NOMO-1 (cell line): ENCODE data around the gene RGS1.
A peak's percentile ranks its signal among the peaks of the same experiment; 100 is the strongest.

Experiments used
- DNase-seq, 2 experiments: peaks; one replicate each; lab custom pipeline; 2025; ENCODE audit not compliant: unreplicated experiment in 2 of 2; lab: John Stamatoyannopoulos, UW

The RGS1 gene

DNA sequence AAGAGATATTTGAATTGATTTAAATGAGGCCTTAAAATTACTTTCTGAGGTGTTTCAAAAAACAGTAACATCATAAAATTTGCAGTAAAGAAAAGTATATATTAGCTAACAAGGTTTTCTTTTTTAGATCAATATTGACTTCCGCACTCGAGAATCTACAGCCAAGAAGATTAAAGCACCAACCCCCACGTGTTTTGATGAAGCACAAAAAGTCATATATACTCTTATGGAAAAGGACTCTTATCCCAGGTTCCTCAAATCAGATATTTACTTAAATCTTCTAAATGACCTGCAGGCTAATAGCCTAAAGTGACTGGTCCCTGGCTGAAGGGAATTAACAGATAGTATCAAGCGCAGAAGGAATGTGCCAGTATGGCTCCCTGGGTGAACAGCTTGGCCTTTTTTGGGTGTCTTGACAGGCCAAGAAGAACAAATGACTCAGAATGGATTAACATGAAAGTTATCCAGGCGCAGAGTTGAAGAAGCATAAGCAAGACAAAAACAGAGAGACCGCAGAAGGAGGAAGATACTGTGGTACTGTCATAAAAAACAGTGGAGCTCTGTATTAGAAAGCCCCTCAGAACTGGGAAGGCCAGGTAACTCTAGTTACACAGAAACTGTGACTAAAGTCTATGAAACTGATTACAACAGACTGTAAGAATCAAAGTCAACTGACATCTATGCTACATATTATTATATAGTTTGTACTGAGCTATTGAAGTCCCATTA lies 3.6 kb downstream of the RGS1 start:
- DNase-seq: no peak

DNA sequence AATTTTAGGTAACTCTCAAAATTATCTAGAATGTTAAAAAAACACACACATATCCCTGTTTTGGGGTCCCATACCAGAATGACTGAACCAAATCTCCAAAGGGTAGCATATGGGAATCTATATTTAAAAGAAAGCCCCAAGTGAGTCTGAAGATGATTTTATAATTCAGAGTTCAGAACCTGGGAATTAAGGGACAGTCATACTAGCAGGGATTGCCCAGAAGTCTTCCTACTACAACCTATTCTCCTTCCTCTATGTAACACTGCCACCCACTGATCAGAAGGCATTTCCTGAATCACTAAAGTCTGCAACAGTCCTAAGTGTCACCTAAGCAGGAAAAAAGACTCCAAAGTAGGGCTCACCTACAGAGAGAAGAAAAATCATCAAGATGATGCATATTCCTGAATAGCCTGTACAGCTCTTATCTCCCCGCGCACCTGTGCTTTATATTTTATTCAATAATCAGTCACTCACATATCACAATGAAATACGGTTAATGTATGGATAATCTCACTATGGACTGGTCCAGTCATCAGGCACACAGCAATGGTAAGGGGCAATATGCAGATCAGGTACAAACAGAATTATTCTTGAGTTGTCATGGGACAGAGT lies 4.9 kb downstream of the RGS1 start:
- DNase-seq: peak in 1 of 2 experiments; percentile 51

DNA sequence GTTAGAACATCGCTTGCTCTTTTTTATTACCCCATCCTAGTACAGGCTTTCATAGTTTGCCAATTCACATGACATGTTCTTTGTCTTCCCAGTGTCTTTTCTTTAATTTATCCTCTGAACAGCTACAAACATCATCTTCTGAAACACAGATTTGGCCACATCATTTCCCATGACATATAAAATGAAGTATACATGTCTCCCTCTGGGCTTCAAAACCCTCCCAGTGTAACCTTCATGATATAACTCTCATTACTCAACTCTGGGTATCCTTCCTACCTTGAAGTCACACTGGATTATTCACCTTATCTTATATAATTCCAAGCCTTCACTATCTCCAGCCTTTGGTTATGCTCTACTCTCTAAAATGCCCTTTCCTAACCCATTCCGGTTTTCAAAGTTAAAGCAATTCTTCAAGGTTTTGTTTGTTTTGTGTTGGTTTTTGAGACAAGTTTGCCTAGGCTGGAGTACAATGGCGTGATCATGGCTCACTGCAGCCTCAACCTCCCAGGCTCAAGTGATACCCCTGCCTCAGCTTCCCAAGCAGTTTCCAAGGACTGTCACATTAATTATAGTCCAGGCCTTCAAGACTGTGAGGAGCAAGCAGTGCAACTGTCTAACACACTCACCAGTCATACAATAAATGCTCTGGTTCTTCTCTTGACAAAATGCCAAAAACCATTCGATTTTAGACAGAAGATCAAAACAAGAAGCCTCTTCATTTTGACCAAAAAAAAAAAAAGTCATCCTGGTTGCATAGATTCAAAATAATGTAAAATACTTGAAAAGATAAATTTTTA lies 5.8 kb downstream of the RGS1 start:
- DNase-seq: no peak

DNA sequence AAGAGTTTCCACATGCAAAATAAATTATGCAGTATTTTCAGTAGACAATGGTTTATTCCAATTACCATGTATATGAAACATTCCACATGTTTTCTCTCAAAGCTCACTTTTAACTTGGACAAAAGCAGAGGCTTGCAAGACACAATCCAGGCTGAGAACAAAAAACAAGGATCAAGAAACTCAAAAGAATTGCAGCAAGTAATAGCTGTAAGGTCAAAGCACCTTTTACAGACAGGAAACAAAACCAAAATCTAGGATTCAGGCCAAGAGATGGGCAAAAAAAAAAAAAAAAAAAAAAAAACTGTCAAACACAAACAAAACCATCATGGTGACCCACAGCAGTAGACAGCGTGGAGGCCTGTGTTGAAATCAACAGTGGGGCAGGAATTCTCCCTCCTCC lies 9.3 kb downstream of the RGS1 start:
- DNase-seq: no peak

DNA sequence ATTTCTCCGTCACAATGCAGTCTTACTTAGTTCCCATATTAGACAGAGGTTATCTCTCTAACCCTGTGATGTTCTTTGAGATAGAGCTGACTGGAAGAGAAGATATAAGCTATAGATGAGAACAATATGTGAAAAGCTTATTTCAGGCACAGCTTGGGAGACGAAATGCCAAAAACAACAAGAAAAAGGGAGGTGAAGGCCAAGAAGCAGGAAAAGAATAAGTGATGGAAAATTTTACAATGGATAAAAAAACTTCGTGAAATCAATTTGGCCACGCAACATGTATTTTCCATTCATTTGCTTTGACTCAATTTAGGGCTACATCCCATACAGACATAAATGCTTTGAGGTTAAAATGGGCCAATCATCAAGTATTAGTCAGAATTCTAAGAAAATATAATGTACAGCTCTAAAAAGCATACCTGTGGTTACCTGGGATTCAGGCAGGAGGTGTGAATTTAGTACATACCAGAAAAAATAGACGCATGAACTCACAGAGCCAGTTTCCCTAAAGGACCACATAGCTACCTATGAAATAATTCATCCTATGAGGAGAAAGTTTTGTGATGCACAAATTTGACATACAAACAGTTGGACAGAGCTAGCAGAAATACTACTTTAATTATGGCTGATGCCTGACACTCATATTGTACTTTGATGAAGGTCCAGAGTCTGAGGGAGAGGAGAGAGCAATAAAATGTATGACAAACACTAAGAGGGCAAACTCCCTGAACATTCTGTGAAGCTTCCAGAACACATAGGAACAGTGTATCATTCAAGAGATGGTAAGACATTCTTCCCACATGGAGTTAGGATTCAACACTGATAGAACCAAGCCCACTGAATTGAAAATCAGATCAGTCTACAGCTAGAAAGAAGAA lies 12.1 kb downstream of the RGS1 start:
- DNase-seq: no peak

DNA sequence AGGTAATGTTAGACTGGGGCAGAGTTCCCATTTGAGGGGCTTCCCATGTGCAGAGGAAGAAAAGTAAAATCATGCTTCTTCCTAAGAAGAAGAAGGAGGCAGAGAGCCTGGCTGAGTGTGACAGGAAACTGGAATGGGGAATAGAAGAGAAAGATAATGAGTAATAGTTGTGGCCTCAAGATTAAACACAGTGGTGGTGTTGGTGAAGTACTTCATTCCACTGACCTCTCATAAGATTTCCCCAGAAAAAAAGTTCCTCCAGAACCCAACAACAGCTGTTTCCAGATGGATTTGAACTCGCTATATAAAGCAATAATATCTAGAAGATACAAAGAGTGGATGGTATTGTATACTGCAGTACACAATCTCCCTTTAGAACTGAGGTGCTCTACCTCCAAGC lies 13.0 kb downstream of the RGS1 start:
- DNase-seq: no peak

DNA sequence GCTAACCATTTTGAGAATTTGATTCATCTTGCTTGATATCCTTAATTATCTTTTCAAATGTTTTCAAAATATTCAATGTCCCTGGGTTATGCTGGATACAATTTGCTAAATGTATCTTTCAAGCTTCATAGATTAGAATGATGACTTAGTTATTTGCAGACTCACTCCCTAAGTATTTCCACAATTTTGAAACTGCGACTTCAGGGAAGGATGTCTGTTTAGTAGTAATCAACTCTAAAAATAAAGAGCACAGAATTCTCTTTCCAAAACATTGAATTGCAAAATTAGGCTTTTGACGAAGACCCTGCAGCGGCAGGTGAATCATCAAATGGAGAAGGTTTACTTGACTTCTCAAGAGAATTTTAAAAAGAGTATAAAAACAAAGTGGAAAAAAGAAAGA lies 14.2 kb downstream of the RGS1 start:
- no peak for DNase-seq

DNA sequence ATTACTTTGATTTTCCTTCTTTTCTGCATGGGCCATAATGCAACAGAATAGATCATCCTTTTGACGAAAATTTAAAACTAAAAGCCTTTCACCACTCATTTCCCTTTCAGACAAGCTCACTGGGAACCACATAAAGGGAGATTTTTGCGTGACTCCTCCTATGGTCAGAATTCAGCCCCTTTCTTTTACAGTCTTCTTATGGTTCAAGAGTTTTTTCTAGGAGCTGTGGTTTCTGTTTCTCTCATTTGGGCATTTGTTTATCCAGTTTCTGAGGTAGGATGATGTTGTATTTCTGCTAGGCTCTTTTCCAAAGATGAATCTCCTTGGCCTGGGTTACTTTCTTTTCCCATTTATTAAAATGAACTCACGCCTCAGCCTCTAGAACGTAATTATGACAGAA lies 16.9 kb downstream of the RGS1 start:
- no peak for DNase-seq

DNA sequence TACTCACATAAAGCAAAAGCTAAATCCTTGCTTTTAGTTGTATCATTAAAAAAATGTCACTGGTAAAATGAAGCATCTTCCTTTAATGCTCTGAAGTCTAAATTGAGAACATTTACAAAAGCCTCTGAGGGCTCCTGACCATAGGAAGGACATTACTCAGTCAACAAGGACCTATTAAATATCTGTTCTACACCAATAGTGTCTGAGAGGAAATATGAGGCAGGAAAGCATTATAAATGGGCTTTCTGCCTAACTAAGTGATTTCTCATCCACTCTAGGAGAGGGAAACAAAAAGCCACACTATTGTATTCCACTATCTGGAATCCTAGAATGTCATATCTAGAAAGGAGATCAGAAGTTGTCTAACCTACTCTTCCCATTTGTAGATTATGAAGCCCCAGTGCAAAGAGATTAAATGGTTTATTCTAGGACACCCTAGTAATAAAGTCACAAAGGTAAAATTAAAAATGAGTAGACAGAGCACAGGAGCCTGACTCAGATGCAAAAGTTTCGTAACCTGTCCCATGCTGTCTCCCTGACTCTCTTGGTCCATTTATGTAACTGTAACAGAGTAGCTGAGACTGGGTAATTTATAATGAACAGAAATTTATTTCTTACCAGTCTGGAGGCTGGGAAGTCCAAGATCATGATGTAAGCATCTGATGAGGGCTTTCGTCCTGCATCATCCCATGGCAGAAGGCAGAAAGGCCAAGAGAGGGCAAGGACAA lies 17.6 kb downstream of the RGS1 start:
- DNase-seq: no peak

DNA sequence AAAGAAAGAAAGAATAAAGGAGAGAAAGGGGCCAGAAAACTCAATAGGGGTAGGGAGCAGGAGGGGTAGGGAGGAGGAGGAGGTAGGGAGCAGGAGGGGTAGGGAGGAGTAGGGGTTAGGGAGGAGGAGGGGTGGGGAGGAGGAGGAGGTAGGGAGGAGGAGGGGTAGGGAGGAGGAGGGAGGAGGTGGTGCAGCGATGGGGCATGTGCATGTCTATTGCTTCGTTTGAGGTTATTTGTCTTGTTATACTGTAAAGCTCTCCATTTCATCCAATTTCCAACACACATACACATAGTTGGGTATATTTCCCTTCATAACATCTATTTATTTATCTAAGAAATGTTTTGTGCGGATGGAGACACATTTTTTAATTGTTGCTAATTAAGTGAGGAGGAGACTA lies 19.7 kb downstream of the RGS1 start:
- no peak for DNase-seq

DNA sequence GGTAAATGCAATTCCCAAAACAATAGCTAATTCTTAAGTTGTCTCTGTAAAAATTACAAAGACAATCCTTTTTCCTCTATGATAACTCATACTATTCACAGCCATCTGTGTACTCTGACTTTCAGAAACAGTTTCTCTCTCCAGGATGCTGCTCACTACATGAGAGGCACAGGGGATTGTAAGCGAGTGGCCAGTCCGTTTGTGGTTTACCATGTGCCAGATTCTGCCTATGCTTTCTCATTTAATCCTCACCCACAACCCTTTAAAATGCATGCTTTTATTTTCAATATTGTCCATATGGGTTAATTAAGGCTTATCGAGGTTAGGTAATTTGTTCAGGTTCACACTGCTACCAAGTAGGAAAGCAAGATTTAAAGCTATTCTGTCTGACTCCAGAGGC lies 23.0 kb downstream of the RGS1 start:
- no peak for DNase-seq

DNA sequence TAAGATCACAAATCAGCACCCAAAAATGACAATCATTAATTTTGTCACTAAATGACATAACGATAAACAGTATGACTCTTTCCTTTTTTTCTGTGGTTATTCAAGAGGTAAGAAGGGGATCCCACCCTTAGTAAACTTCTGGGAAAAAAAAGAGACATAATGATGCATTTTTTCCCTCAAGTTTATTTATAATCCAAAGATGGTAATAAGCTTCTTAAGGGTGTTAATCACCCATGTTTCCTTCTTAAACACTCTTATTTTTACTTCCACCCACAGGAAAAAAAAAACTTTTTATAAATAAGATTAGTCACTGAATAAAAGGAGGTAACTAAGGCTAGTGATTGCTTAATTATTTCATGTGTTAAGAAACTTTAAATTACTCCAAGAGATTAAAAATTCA lies 24.7 kb downstream of the RGS1 start:
- DNase-seq: no peak

DNA sequence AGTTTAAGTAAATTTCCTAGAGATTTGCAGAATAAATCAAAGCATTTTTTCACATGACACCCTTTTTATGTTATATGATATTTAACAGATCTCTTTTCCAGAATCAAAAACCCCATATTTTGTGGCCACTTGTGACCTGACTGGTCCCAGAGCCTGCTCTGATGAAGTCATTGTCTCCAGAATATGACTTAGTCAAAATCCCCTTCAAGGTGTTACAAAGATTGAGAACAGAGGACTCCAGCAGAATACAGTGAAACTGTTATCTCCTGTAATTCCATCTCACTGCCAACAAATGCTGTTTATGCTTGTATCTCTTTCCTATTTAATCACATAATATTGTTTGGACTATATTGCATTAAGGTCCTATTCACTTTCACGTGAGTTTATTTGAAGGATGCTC lies 25.6 kb downstream of the RGS1 start:
- DNase-seq: no peak

DNA sequence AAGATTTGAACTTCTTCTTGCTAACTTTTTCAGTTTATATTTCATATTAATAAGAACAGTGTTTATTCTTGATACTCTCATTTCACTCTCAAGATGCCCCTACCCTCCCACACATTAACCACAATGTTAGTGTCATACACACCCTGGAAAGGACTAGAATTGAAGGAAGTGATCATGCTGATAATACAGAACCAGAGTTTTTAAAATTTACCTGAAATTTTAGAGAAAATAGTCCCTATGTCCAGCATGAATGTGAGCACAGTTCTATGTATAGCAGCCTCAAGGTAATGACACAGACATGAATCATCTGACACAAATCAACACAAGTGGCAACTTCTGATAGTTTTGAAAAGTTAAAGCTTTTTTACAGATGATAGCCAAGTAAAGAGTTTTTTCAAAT lies 26.0 kb downstream of the RGS1 start:
- DNase-seq: no peak

DNA sequence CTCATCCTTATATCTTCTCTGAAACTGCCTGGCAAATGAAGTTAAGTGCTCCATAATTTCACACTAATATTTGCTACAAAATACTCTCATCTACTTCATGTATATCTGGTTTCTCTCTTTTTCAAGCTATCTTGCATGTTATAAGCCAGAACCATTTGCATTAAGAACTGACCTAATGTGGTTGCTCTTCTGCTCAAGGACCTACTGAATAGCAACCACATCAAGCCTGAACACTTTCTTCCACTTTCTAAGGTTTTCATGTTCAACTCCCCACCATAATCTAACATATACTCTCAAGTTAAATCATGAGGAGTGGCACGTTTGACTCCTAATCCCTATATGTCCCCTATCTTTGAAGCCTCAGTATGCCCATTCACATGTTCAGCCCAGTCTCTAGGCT lies 27.2 kb downstream of the RGS1 start:
- no peak for DNase-seq

DNA sequence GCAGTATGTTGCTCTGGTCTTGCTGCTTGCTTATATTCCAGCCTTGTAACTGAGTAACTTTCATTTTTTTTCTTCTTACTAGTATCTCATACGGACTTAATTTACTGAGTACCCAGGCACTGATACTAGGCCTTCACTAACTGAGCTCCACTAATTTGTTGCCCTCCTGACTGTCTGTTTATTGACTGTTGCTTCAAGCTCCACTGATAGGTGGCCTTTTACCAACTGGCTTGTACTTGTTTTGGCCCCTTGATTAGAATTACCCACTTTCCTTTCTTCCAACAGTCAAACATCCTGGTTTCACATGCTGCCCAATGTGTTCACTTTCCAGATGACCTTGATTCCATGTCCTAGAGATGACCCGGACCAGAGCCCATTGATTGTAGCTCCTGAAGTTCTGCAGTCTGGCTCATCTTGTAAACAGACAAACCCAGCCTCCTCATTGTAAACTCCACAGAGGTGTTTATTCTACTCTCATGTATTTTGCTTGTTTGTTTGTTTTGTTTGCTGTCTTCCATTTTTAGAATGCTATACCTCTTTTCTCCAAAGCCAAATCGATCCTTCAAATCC lies 27.7 kb downstream of the RGS1 start:
- DNase-seq: no peak

DNA sequence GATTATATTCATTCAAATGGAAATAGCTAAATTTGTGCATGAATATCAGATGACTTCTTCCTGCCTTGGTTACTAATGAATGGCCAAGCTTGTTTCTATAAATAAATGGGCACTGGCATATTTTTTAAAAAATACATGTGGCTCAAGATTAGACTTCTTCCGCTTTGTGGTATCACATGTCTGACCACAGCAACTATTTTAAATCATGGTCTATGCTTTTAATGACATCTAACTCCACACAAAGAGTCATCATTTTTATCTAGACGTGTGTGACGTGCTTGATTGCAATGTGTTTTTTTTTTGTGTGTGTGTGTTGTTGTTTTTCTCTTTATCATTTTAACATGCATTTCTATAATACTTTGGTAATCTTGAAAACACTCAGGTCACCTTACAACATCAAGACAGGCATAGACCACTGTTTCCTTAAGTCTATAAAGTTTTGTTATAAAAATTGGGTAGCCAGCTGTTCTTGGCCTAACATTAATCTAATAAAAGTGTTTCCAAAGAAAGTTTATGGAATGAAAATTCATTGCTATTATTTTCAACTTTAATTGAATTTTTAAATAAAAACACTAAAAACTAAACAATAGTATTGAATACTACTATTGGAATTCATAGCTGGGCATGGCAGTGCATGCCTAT lies 29.5 kb downstream of the RGS1 start:
- peak; percentile 76 to 91 for DNase-seq

DNA sequence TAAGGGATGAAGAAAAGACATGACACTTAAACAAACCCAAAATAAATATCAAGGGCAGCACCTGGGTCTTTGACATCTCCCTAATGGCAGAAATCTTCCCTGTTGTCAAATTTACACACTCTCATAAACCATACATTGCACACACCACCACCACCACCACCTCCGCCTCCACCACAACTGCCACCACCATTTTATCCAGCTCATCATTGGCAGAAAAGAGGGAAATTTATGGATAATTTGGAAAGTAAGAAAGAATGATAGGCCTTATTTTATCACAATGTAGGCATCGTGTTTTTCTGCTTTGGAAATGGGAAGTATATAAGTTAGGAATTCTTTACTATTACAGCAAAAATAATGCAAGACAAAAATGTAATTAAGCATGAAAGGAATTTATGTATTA lies 33.1 kb downstream of the RGS1 start:
- no peak for DNase-seq
